Coronary artery (tissue), 2 donors: Measurements from ENCODE around the gene TRIM33.
"Not testable (repeated sequence)": the region's sequence is repeated elsewhere in the genome, so short reads cannot be mapped to it uniquely, and the experiment has no call there.

Experiments
- DNase-seq: peaks from one replicate; pipeline ENCODE4 v3.0.0-alpha.2; 2017; ENCODE audit warnings: low spot score
- H3K27ac ChIP-seq, 2 donors: fragments of 200-600 bp; sonication (generic); one replicate each; pipeline ENCODE4 v1.5.1; 2016 to 2019
- H3K4me3 ChIP-seq: fragments of 200-600 bp; sonication (generic); 2 replicates; pipeline ENCODE4 v1.5.1; 2016; ENCODE audit warnings: mild to moderate bottlenecking, moderate library complexity
- TF ChIP-seq, protein P1 (sequence below): fragments of 200-600 bp; sonication (generic); IDR thresholded peaks from one replicate; pipeline ENCODE4 v1.5.1; 2019; ENCODE audit warnings: antibody characterized with exemption

Gene TRIM33

DNA sequence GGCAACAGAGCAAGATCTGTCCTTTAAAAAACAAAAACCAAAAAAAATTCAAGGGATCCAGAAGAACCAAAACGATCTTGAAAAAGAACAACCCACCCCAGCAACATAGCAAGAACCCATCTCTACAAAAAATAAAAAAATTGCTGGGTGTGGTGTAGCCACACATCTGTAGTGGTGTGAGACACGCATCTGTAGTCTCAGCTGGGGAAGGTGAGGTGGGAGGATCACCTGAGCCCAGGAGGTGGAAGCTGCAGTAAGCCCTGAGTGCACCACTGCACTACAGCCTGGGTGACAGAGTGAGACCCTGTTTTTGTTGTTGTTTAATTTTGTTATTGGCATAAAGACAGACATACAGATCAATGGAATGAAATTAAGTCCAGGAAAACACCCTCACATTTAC lies 22.3 kb downstream of the TRIM33 start:
- Histone ChIP-seq H3K27ac (no peak overlapping the region), H3K4me3 (no peak overlapping the region)
- DNase-seq = no peak
- TF ChIP-seq, protein P1, sequence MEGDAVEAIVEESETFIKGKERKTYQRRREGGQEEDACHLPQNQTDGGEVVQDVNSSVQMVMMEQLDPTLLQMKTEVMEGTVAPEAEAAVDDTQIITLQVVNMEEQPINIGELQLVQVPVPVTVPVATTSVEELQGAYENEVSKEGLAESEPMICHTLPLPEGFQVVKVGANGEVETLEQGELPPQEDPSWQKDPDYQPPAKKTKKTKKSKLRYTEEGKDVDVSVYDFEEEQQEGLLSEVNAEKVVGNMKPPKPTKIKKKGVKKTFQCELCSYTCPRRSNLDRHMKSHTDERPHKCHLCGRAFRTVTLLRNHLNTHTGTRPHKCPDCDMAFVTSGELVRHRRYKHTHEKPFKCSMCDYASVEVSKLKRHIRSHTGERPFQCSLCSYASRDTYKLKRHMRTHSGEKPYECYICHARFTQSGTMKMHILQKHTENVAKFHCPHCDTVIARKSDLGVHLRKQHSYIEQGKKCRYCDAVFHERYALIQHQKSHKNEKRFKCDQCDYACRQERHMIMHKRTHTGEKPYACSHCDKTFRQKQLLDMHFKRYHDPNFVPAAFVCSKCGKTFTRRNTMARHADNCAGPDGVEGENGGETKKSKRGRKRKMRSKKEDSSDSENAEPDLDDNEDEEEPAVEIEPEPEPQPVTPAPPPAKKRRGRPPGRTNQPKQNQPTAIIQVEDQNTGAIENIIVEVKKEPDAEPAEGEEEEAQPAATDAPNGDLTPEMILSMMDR = no peak

DNA sequence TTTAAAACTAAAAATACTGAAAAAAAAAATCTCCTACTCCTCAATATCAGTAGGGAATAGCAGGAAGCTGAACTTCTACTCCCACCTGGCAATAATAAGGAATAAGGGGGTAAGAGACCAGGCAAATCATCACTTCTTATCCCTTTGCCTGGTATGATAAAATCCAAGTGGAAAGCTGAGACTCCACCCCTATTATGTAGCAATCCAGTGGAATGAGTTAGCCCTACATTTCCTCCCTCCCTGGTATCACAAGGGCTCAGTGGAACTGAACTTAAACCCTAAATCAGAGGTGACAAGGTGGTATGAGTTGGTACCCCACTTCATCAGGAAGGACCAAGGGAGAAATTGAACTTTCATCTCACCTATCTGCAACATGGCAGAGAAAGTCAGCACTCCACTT lies 25.7 kb downstream of the TRIM33 start:
- TF ChIP-seq, protein P1 = no peak
- no peak for DNase-seq
- H3K4me3 ChIP-seq = no peak overlapping the region
- H3K27ac ChIP-seq = no peak overlapping the region

DNA sequence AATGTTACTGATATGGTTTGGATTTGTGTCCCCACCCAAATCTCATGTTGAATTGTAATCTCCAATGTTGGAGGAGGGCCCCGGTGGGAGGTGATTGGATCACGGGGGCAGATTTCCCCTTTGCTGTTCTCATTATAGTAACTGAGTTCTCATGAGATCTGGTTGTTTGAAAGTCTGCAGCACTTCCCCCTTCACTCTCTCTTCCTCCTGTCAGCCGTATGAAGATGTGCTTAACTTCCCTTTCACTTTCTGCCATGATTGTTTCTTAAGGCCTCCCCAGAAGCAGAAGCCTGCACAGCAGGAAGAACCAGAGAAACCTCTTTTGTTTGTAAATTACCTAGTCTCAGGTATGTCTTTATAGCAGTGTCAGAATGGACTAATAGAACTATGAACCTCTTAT lies 28.4 kb downstream of the TRIM33 start:
- Histone ChIP-seq H3K27ac (no peak overlapping the region), H3K4me3 (no peak overlapping the region)
- TF ChIP-seq, protein P1 = no peak
- DNase-seq = no peak

DNA sequence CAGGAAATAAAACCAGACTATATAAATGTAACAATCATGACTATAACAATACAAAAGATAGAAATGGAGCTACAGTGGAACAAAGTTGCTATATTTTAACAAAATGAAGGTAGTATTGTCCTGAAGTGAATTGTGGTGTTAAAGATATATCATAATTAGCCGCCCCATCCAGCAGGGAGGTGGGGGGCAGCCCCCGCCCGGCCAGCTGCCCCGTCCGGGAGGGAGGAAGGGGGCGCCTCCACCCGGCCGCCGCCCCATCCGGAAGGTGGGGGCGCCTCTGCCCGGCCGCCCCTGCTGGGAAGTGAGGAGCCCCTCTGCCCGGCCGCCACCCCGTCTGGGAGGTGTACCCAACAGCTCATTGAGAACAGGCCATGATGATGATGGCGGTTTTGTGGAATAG lies 31.4 kb downstream of the TRIM33 start:
- not testable (repeated sequence) for H3K4me3 ChIP-seq, DNase-seq, H3K27ac ChIP-seq

DNA sequence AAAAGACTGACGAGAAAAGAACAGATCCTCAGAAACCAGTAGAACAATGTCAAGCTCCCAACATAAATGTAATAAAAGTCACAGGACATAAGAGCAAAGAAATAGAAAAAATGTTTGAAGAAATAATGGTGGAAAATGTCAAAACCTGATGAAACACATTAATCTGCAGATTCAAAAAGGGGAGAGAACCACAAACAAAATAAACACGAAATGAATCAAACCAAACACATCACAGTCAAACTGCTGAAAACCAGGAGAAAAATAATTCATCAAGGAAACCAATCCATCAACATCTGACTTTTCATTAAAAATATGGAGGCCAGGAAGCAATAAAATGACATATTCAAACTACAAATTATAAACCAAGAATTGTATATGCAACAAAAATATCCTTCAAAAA lies 31.9 kb downstream of the TRIM33 start:
- H3K4me3 ChIP-seq = no peak overlapping the region
- no peak overlapping the region for H3K27ac ChIP-seq
- DNase-seq = no peak
- TF ChIP-seq, protein P1 = no peak

DNA sequence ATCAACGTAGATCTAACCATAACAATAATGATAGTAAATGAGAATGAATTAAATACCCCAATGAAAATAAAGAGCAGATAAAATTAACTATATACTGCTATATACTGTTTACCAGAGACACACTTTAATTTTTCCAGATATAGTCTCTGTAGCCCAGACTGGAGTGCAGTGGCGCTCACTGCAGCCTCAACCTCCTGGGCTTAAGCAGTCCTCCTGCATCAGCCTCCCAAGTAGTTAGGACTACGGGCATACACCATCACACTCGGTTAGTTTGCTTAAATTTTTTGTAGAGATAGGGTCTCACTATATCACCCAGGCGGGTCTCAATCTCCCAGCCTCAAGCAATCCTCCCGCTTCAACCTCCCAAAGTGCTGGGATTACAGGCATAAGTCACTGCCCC lies 37.2 kb downstream of the TRIM33 start:
- Histone ChIP-seq H3K27ac (no peak overlapping the region), H3K4me3 (no peak overlapping the region)
- TF ChIP-seq, protein P1 = no peak
- no peak for DNase-seq

DNA sequence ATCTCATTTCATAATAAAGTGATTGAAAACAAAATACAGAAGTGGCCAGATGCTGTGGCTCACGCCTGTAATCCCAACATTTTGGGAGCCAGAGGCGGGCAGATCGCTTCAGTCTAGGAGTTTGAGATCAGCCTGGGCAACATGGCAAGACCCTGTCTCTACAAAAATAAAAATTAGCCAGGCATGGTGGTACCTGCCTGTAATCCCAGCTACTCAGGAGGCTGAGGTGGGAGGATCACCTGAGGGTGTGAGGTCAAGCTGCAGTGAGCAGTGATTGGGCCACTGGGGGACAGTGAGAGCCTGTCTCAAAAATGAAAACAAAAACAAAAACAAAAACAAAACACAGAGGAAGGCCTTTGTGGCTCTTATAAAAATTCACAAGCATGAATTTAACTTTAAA lies 38.6 kb downstream of the TRIM33 start:
- H3K27ac ChIP-seq = no peak overlapping the region
- TF ChIP-seq, protein P1 = no peak
- no peak overlapping the region for H3K4me3 ChIP-seq
- no peak for DNase-seq

DNA sequence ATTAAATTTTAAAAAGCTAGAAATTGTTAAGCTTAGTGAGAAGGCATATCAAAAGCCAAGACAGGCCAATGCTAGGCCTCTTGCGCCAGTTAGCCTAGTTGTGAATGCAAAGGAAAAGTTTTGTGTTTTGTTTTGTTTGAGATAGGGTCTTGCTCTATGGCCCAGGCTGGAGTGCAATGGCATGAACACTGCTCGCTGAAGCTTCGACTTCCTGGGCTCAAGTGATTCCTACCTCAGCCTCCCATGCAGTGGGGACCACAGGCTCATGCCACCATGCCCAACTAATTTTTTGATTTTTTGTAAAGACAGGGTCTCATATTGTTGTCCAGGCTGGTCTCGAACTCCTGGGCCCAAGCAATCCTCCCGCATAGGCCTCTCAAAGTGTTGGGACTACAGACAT lies 40.3 kb downstream of the TRIM33 start:
- TF ChIP-seq, protein P1 = no peak
- Histone ChIP-seq H3K4me3 (no peak overlapping the region), H3K27ac (no peak overlapping the region)
- DNase-seq = no peak
